NCI-H1105 (cell line): Measurements from ENCODE around the gene IFT43.
"Not testable (repeated sequence)": the region's sequence is repeated elsewhere in the genome, so short reads cannot be mapped to it uniquely, and the experiment has no call there.

ENCODE experiments used
- DNase-seq: peaks from one replicate; lab custom pipeline; 2025; lab: John Stamatoyannopoulos, UW

The IFT43 gene

DNA sequence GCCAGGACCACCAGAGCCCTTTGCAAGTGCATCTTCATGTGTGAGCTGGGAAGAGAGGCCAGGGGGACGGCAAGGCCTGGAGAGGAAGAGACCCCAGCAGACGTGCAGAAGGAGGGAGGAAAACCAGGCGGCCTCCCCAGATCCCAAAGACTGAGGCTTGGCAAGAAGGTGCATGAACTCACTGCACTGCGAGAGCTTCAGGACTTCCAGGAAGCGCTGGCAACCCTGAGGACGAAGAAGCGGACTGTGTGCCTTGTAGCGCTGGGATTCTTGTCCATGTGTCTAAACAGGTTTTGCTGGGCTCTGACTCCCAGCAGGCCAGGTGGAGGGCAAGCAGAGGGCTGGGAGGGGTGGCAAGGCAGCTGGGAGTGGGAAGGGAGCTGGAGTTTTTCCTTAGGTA lies 4.7 kb upstream of the IFT43 start:
- DNase-seq = no peak

DNA sequence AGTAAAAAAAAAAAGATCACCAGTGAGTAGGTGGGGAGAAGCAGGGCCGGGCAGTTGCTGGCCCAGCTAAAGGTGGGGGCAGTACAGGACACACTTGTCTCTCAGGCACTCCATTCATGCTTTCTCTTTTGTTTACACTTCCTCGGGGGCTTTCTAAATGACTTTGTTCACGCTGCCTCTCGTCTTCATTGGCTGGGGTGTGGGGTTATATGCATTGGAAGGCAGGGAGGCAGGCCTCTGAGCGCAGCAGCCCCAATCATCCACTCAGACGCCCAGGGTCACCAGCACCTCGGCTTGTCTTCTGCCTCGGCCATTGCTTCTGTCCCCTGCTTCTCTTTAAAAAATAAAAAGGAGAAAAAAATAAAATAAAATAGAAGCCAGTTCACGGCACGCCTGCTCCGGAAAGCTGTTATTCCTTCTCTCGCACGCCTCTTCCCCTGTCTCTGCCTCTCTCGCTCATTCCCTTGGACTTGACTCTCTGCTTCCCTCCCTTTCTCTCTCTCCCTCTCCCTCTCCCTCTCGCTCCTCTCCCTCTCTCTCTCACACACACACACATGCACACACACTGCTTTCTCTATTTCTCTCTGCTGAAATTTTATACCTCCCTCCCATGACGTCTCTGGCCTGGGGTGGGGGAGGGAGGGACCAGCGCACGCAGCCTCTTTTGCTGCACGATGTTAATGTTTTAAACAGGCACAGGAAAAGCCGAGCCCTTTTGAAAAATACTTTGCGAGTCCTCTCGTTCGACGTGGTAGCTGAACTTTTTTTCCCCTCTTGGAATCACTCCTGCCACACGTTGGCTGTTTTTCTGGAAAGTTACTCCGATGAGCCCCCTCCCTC lies 3.9 kb upstream of the IFT43 start, which contains the start of gene TGFB3:
Gene TGFB3, minus strand, starts transcription at position 570 of the 840 bp plus-strand sequence. CDS start 1,102 bp downstream, outside the sequence.
- peak; percentile 17 for DNase-seq

DNA sequence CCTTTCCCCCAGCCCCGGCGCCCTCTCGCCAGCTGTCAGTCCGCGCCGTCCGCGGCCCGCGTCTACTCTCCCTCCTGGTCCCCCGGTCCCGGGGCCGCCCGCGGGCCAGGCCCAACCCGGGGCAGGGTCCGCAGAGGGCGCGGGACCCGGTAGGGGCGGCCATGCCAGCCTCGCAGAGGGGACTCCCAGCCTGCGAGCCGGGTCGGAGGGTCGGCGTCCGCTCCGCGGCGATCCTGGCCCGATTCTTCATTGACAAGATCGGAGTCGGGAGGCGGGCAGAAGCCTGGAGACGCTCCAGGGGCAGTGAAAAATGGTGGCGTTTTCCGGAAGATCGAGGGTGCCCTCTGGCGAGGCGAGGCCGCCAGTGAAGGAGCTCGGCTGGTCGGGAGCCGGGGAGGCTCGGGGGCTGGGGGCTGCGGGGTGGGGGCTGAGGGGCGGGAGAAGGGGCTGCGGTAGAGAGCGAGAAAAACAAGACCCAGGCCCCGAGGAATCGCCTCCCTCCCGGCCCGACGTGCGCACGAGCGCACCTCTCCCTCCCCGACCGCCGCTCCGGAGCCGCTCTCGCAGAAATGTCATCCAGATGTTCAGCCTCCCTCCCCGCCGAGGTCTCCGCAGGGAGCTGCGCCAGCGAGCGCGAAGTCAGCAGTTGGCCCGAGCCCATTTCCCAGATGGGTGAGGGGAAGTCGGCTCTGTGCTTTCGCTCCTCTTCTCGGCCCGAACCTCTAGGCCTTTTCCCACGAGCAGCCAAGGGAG lies 3.1 kb upstream of the IFT43 start:
- DNase-seq = peak; percentile 71

DNA sequence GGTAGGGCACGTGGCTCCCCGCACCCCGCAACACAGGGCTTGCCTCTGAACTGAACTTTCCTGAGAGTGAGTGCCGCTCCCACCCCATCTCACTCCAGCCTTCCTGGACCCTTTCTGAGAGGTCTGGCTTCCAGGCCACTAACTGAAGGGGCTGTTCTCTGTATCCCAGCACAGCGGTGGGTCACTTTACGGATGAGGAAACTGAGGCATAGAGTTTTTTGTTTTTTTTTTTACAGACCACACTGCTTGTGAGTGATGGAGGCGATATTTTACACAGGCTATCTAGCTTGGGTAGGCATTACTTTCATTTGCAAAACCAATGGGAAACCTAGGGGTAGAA lies 2.6 kb upstream of the IFT43 start:
- DNase-seq = no peak

DNA sequence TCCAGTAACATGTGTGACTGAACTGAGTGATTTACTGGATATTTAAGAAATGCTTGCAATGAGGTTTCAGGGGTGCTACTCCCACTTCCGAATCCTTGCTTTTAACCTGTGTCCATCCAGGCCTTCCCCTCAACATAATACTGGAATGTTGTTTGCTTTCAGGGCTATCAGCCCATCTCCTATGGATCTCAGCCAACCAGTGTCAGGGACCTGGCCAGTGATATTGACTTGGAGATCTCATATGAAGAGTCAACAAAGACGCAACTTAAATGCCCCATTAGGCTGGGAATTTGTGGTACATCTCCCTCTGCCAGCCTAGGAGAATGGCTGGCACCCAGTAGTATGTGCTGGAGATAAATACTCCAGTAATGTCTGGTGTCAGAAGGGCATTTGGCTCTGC lies 889 bp upstream of the IFT43 start:
- no peak for DNase-seq

DNA sequence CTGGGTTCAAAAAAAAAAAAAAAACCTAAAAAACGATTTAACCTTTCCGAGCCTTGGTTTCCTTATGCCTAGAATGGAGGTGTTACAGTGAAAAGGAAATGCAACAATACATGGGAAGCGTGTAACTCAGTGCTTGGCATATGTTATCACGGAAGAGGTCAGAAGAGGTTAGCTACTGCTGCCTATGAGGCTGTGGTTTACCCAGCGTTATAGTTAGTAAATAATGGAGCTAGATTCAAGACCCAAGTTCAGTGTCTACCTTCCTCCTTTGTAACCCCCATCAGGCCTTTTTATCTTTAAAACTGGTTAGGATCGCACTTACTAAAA lies 839 bp downstream of the IFT43 start:
- DNase-seq = no peak

DNA sequence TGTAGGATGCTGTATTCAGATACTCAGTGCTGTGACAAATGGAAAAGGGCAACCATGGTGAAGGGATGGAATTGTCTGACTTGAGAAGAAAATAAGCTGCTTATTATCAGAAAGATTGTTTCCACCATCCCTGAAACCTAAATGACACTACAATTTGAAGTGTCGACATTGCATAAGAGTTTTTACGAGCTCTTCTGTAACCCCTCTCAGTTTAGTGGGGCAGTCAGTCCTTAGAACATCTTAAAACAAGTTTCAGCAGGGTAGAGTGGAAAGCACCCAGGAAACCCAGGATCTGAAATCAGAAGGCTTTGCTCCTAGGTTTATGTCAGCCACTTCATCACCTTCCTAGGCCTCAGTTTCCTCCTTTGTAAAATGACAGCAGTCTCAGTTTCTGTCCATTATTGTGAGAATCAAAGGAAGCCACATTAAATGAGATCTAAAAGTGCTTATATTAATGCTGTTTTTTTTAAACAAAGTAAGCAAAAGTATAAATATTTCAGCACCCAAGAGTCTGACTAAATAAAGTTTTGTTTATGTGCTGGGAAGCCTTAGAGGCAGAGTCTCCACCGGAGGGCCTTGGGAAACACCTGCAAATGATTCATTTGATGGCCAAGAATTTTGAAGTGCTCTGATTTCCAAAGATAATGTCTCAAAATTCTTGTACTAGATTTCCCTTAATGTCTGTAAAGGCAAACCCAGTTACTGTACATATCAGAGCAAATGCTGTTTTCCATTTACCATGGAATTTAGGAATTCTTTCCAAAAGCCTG lies 1.8 kb downstream of the IFT43 start:
- DNase-seq = no peak

DNA sequence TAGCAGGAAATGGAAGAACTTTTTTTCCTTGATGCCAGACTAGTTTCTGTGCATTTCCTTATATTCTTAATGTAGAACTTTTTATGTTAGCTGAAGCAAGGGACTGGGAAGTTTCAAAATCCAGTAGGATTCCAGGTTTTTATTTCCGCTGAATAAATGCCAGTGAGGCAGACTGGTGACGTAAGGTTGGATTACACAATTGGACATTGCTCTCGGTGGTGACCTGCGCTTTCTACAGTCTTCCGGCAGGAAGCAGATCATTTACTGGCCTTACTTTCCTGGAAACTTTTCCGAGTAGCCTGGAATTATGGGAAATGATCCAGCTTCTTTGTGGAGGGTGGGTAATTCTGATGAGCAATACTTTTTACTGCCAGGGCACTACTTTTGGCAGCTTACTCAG lies 3.6 kb downstream of the IFT43 start:
- no peak for DNase-seq

DNA sequence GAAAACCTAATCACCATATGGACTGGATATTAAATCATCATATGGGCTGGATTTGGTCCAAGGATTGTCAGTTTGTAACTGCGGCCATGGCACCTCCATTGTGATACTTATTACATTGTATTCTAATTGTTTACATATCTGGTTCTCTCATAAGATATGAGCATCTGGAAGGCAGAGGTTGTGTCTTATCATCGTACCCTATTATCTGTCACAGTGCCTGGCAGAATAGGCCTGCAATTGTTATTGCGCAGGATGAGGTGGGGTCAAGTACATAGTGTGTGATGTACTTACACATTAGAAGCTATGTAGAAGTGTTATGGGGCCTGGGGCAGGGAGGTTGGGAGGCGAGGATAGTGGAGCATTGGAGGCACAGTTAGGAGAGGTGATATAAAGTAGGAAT lies 4.7 kb downstream of the IFT43 start:
- no peak for DNase-seq

DNA sequence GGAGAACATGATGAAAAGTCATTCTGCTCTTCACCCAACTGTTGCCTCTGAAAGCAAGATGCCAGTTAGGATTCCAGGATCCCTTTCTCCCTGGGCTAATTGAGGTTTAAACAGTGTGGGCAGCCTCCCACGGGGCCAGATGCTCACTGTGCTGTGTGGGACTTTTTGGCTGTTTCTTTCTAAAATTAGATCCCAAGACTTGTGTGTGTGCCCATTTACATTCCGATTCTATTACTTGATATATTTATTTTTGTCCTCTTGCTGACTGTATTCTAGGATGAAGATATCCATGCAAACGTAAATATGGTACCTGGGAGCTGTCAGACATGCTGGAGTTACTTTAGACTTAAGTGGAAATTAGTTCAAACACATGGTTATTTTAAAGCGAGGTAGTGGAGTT lies 6.2 kb downstream of the IFT43 start:
- DNase-seq = no peak

DNA sequence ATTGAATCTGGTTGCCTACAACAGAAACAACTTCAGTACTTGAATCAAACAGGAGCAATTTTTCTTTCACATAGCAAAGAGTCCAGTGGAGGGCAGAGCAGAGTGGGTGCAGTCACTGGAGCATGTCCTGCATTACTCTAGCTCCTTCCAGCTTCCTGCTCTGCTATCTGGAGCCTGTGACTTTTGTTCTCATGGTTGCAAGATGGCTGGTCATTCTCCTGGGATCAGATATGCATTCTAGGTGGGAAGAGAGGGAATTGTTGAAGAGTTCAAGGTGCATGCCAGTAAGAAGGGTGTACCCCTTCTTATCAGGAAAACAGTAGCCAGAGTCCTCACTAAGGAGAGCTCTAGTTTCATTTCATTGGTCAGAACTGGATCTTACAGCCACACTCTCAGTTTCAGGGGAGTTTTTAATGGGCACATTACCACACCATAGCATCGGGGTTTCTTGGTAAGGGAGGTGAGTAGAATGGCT lies 8.0 kb downstream of the IFT43 start:
- no peak for DNase-seq

DNA sequence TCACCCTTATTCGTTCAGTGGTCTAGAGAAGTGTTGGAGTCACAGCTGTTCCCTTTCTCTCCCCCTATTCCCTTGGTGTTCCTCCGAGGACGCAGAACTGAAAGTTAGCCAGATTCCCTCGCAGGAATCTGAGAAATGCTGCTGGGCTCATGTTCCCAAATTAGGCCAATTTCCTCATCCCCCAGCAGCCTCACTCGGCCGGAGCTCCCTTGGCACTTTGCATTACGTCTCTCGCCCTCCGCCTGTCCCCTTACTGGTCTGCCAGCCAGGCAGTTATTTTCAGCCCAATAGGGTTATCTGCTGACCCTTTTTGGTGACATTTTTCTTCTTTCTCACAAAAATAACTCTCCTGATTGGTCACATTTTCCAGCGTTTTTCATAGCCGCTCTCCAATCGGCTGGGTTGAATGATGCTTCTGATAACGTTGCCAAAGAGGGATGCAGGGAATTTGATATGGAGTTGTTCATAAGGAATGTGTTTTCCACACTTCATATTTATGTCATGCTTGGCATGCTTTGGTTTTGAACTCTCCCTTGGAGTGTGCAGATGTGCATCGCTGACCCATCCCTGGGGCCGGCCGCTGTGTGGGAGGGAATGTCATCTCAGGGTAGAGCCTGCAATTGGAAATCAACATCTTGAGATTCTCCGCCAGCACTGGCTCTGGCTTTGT lies 9.9 kb downstream of the IFT43 start:
- DNase-seq = no peak

DNA sequence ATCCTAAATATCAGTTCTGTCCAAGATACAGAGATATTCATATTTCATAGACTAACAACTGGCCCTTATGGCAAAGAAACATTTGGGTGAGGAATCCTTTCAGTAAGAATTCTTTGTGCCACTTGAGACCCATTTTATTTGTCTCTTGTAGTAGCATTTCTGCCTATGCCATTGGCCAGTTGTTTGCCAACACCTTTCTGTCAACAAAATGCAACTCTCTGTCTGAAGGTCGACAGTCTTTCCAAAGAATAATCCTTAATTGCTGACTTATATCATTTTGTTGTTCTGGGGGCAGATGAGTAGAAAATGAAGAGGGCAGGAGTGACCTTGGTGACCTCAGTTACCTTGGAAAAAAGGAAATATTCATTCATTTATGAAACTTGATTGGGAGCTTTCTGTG lies 10.9 kb downstream of the IFT43 start:
- DNase-seq = no peak

DNA sequence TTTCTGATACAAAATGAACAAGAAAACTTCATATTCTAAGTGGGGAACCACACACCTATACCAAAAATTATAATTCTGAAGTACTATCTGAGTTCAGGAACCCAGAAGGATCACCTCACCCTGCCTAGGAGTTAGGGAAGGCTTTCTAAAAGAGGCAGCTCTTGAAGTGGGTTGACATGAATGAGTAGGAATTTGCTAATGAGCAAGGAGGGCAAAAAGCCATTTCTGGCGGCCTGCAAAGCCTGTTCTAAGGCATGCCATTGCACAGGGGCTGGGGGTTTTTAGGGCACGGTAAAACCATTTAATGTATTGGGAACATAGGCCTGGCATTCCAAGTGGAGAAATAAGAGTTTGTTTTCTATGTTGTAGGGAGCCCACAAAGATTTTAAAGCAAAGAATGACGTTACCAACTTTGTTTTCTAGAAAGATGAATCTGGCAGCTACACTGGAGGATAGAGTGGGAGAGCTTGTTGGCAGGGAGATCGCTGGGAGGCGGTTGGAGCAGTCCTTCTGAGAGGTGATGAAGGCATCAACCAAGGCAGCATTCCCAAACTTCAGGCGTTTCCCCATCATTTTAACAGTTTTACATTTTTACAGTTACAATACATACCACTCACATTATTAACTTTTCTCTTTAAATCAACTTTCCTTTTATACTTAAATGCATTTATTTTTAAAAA lies 14.1 kb downstream of the IFT43 start:
- no peak for DNase-seq

DNA sequence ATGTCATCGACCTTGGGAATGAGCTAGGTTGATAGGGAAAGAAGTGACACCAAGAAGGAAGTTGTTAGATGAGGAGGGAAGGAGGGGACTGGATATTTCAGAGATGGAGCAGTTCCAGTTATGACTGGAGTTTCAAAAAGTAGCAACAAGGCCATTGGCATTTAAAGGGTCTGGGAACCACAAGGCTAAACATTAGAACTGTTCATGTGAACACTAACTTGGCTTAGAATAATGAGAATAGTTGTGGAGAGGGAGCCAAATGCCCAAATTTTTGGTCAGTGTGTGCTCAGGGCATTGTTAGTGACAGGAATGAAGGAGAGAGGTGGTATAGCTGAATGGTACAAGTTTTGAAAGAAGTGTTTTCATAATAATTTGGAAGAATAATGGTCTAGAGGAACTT lies 16.8 kb downstream of the IFT43 start:
- DNase-seq = no peak

DNA sequence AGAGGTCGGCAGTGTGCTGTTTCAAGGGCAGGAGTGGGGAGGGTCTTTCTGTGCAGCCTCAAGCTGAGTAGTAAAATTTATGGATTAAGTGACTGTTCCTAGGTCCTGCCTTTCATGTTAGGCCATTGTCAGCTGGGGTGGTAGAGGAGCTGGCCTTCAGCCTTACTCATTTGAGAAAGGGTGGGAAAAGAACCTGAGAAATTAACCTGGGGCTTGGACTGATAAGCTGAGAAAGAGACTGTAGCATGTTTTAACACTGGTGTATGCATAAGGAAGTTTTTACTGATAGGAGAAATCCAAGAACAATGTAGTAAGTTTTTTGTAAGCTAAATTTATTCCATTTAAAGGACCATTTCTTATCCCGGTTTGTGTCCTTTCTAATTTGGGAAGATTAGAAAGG lies 20.7 kb downstream of the IFT43 start:
- no peak for DNase-seq

DNA sequence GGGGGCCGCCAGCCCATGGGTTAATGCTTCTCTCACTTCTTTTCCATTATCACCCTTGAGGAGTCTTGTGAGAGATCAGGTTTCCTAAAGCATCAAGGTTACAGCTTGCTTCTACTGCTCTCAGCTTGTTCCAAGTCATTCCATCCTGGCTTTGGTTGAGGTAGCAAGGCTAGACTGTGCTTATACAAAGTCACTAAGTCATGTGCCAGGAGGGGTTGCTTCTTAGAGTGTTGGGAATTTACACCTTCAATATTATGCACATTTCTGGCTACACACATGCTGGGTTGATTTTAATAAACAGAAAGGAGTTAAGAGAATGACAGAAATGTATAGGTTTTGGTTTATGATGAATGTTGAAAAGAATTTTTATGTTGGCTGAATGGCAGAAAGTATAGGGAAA lies 21.8 kb downstream of the IFT43 start:
- DNase-seq = no peak

DNA sequence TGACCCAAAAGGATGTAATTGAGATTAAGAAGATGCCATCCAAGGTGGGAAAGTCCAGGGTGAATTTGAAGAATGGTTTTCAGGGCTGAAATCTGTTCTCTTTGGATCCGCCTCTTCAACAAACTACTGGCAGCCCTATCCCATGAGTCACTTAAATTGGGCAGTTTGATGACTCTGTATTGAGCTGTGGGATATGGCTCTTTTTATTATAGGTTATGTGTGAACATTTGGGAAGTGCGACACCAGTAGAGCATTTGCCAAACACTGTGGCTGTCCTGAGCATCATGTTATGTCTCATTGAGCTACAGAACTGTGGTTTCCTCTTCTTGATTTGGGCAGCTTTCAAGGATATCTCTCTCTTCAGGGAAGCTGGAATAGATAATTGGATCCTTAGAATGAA lies 22.3 kb downstream of the IFT43 start:
- DNase-seq = no peak

DNA sequence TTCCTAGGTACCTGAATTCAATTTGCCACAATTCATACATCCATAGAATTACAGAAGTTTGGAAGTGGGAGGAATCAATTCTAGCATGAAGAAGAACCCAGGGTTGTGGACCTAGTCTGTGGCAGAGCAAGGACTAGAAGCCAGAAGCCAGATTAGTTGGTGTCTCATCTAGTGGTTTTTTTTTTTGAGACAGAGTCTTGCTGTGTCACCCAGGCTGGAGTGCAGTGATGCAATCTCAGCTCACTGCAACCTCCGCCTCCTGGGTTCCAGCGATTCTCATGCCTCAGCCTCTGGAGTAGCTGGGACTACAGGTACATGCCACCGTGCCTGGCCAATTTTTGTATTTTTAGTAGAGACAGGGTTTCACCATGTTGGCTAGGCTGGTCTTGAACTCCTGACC lies 24.1 kb downstream of the IFT43 start:
- DNase-seq = not testable (repeated sequence)

DNA sequence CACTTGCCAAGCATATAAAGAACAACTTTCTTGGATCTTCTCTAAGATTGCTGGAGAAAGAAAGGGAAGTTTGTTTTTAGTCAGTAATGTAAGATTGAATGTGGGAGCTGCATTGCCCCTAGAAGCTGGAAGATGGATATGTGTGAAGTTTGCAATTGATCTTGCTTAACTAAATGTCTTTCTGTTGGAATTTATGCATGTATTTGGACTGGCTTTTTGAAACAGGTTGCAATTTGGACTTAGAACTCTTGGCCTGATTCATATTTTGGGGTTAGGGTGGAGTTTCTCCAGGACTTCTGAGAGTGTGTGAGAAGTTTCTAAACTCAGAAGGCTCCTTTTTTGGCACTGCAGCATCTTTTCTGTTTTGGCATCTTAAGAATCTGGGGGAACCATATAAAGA lies 26.4 kb downstream of the IFT43 start:
- DNase-seq = no peak

DNA sequence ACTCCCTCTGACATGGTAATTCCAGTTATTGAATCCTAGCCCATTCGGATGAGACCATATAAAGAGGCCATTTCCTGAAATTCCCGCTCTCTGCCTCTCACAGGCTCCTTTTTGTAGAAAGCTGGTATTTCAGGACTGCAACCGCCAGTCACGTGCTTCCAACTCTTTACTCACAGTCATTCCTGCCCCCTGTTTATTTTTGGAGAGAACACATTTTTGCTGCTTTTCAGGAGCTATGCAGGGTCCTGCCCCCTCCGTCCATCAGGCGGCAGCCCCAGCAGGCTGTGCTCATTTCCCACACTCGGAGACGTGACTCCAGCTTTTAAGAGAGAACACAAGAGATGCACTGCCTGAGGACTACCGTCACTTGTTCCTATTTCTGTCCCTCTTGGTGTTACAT lies 26.8 kb downstream of the IFT43 start:
- no peak for DNase-seq

DNA sequence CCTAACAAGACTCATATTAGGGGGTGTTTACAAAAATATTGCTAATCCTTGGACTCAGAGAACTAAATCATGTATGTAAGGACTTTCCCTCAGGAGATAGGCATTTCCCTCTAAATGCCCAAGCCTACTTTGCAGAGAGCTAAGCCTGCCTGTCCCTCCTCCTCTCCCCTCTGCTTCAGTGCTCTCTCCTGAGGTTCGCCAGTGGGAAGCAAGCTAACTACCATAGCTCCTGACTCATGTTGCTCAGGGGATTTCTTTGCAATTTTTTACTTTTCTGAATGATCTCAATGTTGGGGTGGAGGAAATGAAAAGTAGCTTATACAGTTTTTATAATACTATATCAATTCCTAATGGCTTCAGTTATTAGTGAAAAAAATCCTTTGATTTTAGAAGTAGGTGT lies 29.6 kb downstream of the IFT43 start:
- no peak for DNase-seq
